Adrenal gland (tissue), 5 donors: ENCODE results near the gene RPL10.
"Not testable (repeated sequence)": the region's sequence is repeated elsewhere in the genome, so short reads cannot be mapped to it uniquely, and the experiment has no call there.

Experiments
- POLR2A ChIP-seq, 2 donors: fragments of 450-650 bp; IDR thresholded peaks; one replicate each; pipeline ENCODE4 v1.6.1; 2017; ENCODE audit warnings: antibody characterized with exemption in 2 of 2, mild to moderate bottlenecking in 2 of 2, moderate library complexity in 1 of 2
- TF ChIP-seq, protein P1 (sequence below), 6 experiments: fragments of 450-650 bp in 4 of 6; fragments of 200-600 bp in 2 of 6; sonication (generic) in 1 of 6; IDR thresholded peaks; 1 replicate in 5 of 6; 2 replicates in 1 of 6; pipeline versions ENCODE4 v1.5.1 to v1.8.0; 2016 to 2021; ENCODE audit warnings: antibody characterized with exemption in 6 of 6, mild to moderate bottlenecking in 2 of 6, moderate library complexity in 1 of 6
- donor health status: DM: no; HTN: no; CAD: no.

- TF ChIP-seq POLR2A (IDR thresholded peaks at IDR 0.05), result not testable (repeated sequence)
- TF ChIP-seq, protein P1, sequence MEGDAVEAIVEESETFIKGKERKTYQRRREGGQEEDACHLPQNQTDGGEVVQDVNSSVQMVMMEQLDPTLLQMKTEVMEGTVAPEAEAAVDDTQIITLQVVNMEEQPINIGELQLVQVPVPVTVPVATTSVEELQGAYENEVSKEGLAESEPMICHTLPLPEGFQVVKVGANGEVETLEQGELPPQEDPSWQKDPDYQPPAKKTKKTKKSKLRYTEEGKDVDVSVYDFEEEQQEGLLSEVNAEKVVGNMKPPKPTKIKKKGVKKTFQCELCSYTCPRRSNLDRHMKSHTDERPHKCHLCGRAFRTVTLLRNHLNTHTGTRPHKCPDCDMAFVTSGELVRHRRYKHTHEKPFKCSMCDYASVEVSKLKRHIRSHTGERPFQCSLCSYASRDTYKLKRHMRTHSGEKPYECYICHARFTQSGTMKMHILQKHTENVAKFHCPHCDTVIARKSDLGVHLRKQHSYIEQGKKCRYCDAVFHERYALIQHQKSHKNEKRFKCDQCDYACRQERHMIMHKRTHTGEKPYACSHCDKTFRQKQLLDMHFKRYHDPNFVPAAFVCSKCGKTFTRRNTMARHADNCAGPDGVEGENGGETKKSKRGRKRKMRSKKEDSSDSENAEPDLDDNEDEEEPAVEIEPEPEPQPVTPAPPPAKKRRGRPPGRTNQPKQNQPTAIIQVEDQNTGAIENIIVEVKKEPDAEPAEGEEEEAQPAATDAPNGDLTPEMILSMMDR (IDR thresholded peaks at IDR 0.05), result not testable (repeated sequence)
These were observed 2.2 kb downstream of the RPL10 start for GRCh38 chrX:154400369-154400817.
